SK-N-SH (cell line): Measurements from ENCODE around the gene ORMDL3. TPM values are rescaled to one million over a fixed set of nuclear protein-coding genes. Genes with fewer than 3 reads are reported as not detected.

Experiments used
- CTCF ChIA-PET: fragments of 300-600, 350-600 bp; formaldehyde crosslinking; extraction: SDS; loops from one replicate; lab custom pipeline; 2021; lab: Yijun Ruan, JAX
- POLR2A ChIA-PET: fragments of 350-600 bp; sonication (Branson Sonifier 250); formaldehyde crosslinking; extraction: SDS; loops from one replicate; lab custom pipeline; 2020; ENCODE audit warnings: antibody characterized with exemption, inconsistent platforms; lab: Yijun Ruan, JAX
- DNase-seq: peaks from one replicate; pipeline ENCODE4 v3.0.0; 2012
- H2AFZ ChIP-seq: fragments of 200-600 bp; sonication (generic); 2 replicates; pipeline ENCODE4 v1.8.1; 2016; ENCODE audit warnings: antibody characterized with exemption, mild to moderate bottlenecking, low read depth
- H3F3A ChIP-seq: fragments of 200-600 bp; sonication (generic); replicated peaks from 2 replicates; pipeline ENCODE3; 2016; ENCODE audit warnings: antibody characterized with exemption, mild to moderate bottlenecking; ENCODE audit not compliant: insufficient read depth
- H3K27ac ChIP-seq, 2 experiments: fragments of 200-500 bp in 1 of 2; fragments of 200-600 bp in 1 of 2; sonication (Bioruptor generic) in 1 of 2; sonication (generic), shearing (Covaris generic) in 1 of 2; 2 replicates each; pipeline versions ENCODE4 v1.5.1 to v1.6.1; 2014 to 2016; ENCODE audit warnings: low read depth in 2 of 2, inconsistent platforms in 1 of 2, low read length in 1 of 2, mild to moderate bottlenecking in 1 of 2, mixed read lengths in 1 of 2
- H3K27me3 ChIP-seq: fragments of 200-600 bp; sonication (generic), shearing (Covaris generic); 2 replicates; pipeline ENCODE4 v1.6.1; 2016; ENCODE audit warnings: mixed run types; ENCODE audit not compliant: insufficient read depth
- H3K36me3 ChIP-seq, 2 experiments: fragments of 200-500 bp in 1 of 2; fragments of 200-600 bp in 1 of 2; sonication (Bioruptor generic) in 1 of 2; sonication (generic) in 1 of 2; replicated peaks in 1 of 2; 2 replicates each; pipeline versions ENCODE3 to v1.5.1; 2014 to 2016; ENCODE audit warnings: low read length in 1 of 2, mild to moderate bottlenecking in 1 of 2; ENCODE audit not compliant: insufficient read depth in 2 of 2, control insufficient read depth in 1 of 2
- H3K4me1 ChIP-seq, 2 experiments: fragments of 200-500 bp in 1 of 2; fragments of 200-600 bp in 1 of 2; sonication (Bioruptor generic) in 1 of 2; sonication (generic), shearing (Covaris generic) in 1 of 2; 2 replicates each; pipeline versions ENCODE4 v1.5.1 to v1.6.1; 2014 to 2016; ENCODE audit warnings: low read depth in 1 of 2, low read length in 1 of 2, mixed run types in 1 of 2; ENCODE audit not compliant: insufficient read depth in 2 of 2, control insufficient read depth in 1 of 2
- H3K4me2 ChIP-seq: fragments of 200-600 bp; sonication (generic), shearing (Covaris generic); 2 replicates; pipeline ENCODE4 v1.6.1; 2017; ENCODE audit warnings: mixed run types
- H3K4me3 ChIP-seq, 2 experiments: fragments of 200-500 bp in 1 of 2; fragments of 200-600 bp in 1 of 2; sonication (Bioruptor generic) in 1 of 2; sonication (generic), shearing (Covaris generic) in 1 of 2; 2 replicates each; pipeline versions ENCODE4 v1.5.1 to v1.8.1; 2014 to 2016; ENCODE audit warnings: low read depth in 2 of 2, inconsistent platforms in 1 of 2, low read length in 1 of 2, mild to moderate bottlenecking in 1 of 2, mixed read lengths in 1 of 2, moderate library complexity in 1 of 2
- H3K79me2 ChIP-seq: fragments of 200-600 bp; sonication (generic); 2 replicates; pipeline ENCODE4 v1.8.1; 2017; ENCODE audit warnings: mild to moderate bottlenecking; ENCODE audit not compliant: insufficient read depth
- H3K9ac ChIP-seq: fragments of 200-600 bp; sonication (generic); 2 replicates; pipeline ENCODE4 v1.6.1; 2017; ENCODE audit warnings: mixed run types
- H3K9me2 ChIP-seq: fragments of 200-600 bp; sonication (generic); 2 replicates; pipeline ENCODE4 v1.6.1; 2017; ENCODE audit warnings: mixed run types
- H3K9me3 ChIP-seq: fragments of 200-600 bp; sonication (generic); 2 replicates; pipeline ENCODE4 v1.6.1; 2017; ENCODE audit warnings: mixed run types, mild to moderate bottlenecking, moderate library complexity
- H4K20me1 ChIP-seq: fragments of 200-600 bp; sonication (generic); 2 replicates; pipeline ENCODE4 v1.6.1; 2017; ENCODE audit warnings: mild to moderate bottlenecking, mixed run types; ENCODE audit not compliant: insufficient read depth
- CHD2 ChIP-seq: fragments of 150-350 bp; IDR thresholded peaks from 2 replicates; pipeline ENCODE4 v1.6.1; 2018; ENCODE audit warnings: low read length; ENCODE audit not compliant: partially characterized antibody
- ELF1 ChIP-seq: IDR thresholded peaks from 2 replicates; pipeline ENCODE4 v1.4.0; 2012
- GATA2 ChIP-seq: sonication (generic); formaldehyde crosslinking; IDR thresholded peaks from 2 replicates; pipeline ENCODE4 v1.5.0; 2020; ENCODE audit warnings: mild to moderate bottlenecking, missing genetic modification reagents
- JUND ChIP-seq: IDR thresholded peaks from 2 replicates; pipeline ENCODE4 v1.4.0; 2012
- MEF2A ChIP-seq: IDR thresholded peaks from 2 replicates; pipeline ENCODE4 v1.4.0; 2012; ENCODE audit warnings: low read depth, borderline replicate concordance
- NRF1 ChIP-seq: IDR thresholded peaks from 2 replicates; pipeline ENCODE4 v1.6.1; 2012; ENCODE audit warnings: low read depth, mild to moderate bottlenecking, low read length
- POLR2AphosphoS5 ChIP-seq: IDR thresholded peaks from 2 replicates; pipeline ENCODE4 v1.6.1; 2012; ENCODE audit warnings: low read depth, low read length
- RFX5 ChIP-seq: IDR thresholded peaks from 2 replicates; pipeline ENCODE4 v1.6.1; 2012; ENCODE audit warnings: mild to moderate bottlenecking, improper control_type of control experiment, low read length
- SIN3A ChIP-seq: IDR thresholded peaks from 2 replicates; pipeline ENCODE4 v1.6.1; 2012; ENCODE audit warnings: low read depth, mild to moderate bottlenecking, low read length, moderate library complexity, borderline replicate concordance
- SMC3 ChIP-seq: IDR thresholded peaks from 2 replicates; pipeline ENCODE4 v1.6.1; 2012; ENCODE audit warnings: low read depth, low read length, improper control_type of control experiment
- TAF1 ChIP-seq: IDR thresholded peaks from 2 replicates; pipeline ENCODE4 v1.6.1; 2012; ENCODE audit warnings: low read depth, mild to moderate bottlenecking, low read length, moderate library complexity, borderline replicate concordance
- TCF12 ChIP-seq: IDR thresholded peaks from 2 replicates; pipeline ENCODE4 v1.4.0; 2012
- YY1 ChIP-seq: IDR thresholded peaks from 2 replicates; pipeline ENCODE4 v1.4.0; 2012; ENCODE audit warnings: low read depth, mild to moderate bottlenecking
- WGBS: methylation state at CpG from one replicate; pipeline ENCODE4 v1.1.6; 2017; ENCODE audit warnings: low lambda C conversion rate; 5-methylcytosine and 5-hydroxymethylcytosine counted together
- polyA plus RNA-seq, 3 experiments: library from polyadenylated mRNA; depleted of rRNA; stranded (reverse); fragments of >200 nt; gene quantifications; 2 replicates each; pipeline ENCODE4 v1.2.3, GENCODE V29; 2012
- TF ChIP-seq, protein P1 (sequence below): IDR thresholded peaks from 2 replicates; pipeline ENCODE4 v1.6.1; 2012; ENCODE audit warnings: mild to moderate bottlenecking, low read depth, low read length, moderate library complexity
- TF ChIP-seq, protein P2 (sequence below): fragments of 200-600 bp; sonication (generic); IDR thresholded peaks from 2 replicates; pipeline ENCODE4 v1.6.1; 2017; ENCODE audit warnings: antibody characterized with exemption, mild to moderate bottlenecking, moderate library complexity
- TF ChIP-seq, protein P3 (sequence below): IDR thresholded peaks from 2 replicates; pipeline ENCODE4 v1.4.0; 2012; ENCODE audit warnings: low read depth, borderline replicate concordance
- TF ChIP-seq, protein P4 (sequence below): IDR thresholded peaks from 2 replicates; pipeline ENCODE4 v1.4.0; 2012; ENCODE audit warnings: low read depth, borderline replicate concordance
- TF ChIP-seq, protein P5 (sequence below): fragments of 150-350 bp; IDR thresholded peaks from 2 replicates; pipeline ENCODE4 v1.6.1; 2017; ENCODE audit warnings: antibody characterized with exemption, low read length, low read depth, borderline replicate concordance
- TF ChIP-seq, protein P6 (sequence below): IDR thresholded peaks from 2 replicates; pipeline ENCODE4; 2012

The ORMDL3 gene
- polyA plus RNA-seq, 1 of the 3 experiments (the other 2 are of a cell fraction): 27.8 TPM

DNA sequence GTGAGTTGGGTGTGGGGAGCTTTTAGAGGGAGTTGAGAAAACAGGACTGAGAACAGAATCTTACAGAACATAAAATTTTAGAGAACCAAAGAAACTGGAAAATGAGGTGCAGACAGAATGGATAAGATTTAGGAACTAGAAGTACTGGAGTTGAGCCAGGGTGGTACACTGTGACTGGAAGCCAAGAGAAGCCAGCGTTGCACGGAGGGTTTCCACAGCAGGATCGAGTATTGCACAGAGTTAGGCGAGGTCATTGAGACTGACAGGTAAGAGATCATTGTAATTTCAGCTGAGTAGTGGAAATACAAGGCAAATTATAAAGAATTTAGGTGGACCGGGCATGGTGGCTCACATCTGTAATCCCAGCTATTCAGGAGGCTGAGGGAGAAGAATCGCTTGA lies 42.0 kb upstream of the ORMDL3 start:
- TF ChIP-seq RFX5 (no peak), TCF12 (no peak), NRF1 (no peak), JUND (no peak), TAF1 (no peak), CHD2 (no peak), GATA2 (CRISPR knock-in tag) (no peak), YY1 (no peak), ELF1 (no peak), SMC3 (no peak), MEF2A (no peak), SIN3A (no peak), POLR2AphosphoS5 (no peak)
- TF ChIP-seq, protein P1, sequence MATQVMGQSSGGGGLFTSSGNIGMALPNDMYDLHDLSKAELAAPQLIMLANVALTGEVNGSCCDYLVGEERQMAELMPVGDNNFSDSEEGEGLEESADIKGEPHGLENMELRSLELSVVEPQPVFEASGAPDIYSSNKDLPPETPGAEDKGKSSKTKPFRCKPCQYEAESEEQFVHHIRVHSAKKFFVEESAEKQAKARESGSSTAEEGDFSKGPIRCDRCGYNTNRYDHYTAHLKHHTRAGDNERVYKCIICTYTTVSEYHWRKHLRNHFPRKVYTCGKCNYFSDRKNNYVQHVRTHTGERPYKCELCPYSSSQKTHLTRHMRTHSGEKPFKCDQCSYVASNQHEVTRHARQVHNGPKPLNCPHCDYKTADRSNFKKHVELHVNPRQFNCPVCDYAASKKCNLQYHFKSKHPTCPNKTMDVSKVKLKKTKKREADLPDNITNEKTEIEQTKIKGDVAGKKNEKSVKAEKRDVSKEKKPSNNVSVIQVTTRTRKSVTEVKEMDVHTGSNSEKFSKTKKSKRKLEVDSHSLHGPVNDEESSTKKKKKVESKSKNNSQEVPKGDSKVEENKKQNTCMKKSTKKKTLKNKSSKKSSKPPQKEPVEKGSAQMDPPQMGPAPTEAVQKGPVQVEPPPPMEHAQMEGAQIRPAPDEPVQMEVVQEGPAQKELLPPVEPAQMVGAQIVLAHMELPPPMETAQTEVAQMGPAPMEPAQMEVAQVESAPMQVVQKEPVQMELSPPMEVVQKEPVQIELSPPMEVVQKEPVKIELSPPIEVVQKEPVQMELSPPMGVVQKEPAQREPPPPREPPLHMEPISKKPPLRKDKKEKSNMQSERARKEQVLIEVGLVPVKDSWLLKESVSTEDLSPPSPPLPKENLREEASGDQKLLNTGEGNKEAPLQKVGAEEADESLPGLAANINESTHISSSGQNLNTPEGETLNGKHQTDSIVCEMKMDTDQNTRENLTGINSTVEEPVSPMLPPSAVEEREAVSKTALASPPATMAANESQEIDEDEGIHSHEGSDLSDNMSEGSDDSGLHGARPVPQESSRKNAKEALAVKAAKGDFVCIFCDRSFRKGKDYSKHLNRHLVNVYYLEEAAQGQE: no peak
- TF ChIP-seq, protein P2, sequence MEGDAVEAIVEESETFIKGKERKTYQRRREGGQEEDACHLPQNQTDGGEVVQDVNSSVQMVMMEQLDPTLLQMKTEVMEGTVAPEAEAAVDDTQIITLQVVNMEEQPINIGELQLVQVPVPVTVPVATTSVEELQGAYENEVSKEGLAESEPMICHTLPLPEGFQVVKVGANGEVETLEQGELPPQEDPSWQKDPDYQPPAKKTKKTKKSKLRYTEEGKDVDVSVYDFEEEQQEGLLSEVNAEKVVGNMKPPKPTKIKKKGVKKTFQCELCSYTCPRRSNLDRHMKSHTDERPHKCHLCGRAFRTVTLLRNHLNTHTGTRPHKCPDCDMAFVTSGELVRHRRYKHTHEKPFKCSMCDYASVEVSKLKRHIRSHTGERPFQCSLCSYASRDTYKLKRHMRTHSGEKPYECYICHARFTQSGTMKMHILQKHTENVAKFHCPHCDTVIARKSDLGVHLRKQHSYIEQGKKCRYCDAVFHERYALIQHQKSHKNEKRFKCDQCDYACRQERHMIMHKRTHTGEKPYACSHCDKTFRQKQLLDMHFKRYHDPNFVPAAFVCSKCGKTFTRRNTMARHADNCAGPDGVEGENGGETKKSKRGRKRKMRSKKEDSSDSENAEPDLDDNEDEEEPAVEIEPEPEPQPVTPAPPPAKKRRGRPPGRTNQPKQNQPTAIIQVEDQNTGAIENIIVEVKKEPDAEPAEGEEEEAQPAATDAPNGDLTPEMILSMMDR: no peak
- TF ChIP-seq, protein P3, sequence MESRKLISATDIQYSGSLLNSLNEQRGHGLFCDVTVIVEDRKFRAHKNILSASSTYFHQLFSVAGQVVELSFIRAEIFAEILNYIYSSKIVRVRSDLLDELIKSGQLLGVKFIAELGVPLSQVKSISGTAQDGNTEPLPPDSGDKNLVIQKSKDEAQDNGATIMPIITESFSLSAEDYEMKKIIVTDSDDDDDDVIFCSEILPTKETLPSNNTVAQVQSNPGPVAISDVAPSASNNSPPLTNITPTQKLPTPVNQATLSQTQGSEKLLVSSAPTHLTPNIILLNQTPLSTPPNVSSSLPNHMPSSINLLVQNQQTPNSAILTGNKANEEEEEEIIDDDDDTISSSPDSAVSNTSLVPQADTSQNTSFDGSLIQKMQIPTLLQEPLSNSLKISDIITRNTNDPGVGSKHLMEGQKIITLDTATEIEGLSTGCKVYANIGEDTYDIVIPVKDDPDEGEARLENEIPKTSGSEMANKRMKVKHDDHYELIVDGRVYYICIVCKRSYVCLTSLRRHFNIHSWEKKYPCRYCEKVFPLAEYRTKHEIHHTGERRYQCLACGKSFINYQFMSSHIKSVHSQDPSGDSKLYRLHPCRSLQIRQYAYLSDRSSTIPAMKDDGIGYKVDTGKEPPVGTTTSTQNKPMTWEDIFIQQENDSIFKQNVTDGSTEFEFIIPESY: no peak
- TF ChIP-seq, protein P4, sequence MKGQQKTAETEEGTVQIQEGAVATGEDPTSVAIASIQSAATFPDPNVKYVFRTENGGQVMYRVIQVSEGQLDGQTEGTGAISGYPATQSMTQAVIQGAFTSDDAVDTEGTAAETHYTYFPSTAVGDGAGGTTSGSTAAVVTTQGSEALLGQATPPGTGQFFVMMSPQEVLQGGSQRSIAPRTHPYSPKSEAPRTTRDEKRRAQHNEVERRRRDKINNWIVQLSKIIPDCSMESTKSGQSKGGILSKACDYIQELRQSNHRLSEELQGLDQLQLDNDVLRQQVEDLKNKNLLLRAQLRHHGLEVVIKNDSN: no peak
- TF ChIP-seq, protein P5, sequence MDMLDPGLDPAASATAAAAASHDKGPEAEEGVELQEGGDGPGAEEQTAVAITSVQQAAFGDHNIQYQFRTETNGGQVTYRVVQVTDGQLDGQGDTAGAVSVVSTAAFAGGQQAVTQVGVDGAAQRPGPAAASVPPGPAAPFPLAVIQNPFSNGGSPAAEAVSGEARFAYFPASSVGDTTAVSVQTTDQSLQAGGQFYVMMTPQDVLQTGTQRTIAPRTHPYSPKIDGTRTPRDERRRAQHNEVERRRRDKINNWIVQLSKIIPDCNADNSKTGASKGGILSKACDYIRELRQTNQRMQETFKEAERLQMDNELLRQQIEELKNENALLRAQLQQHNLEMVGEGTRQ: no peak
- TF ChIP-seq, protein P6, sequence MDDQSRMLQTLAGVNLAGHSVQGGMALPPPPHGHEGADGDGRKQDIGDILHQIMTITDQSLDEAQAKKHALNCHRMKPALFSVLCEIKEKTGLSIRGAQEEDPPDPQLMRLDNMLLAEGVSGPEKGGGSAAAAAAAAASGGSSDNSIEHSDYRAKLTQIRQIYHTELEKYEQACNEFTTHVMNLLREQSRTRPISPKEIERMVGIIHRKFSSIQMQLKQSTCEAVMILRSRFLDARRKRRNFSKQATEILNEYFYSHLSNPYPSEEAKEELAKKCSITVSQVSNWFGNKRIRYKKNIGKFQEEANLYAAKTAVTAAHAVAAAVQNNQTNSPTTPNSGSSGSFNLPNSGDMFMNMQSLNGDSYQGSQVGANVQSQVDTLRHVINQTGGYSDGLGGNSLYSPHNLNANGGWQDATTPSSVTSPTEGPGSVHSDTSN: no peak
- TF ChIP-seq, all 33 proteins: peak for 0
- no peaks in the 10 kb centered on the region for H3K27me3 ChIP-seq
- no peak overlapping the region for H3K4me2 ChIP-seq
- H3K9me3 ChIP-seq: no peaks in the 10 kb centered on the region
- H4K20me1 ChIP-seq: no peaks in the 10 kb centered on the region
- H3F3A ChIP-seq: no peaks in the 10 kb centered on the region
- no peak for DNase-seq
- no peaks in the 10 kb centered on the region for H3K36me3 ChIP-seq
- ChIA-PET POLR2A (no interaction called here), CTCF (interaction anchor here (0.8 to 6.2 kb wide), 5 partner anchors 10 to 58 kb away, joined by 3 to 29 read pairs (median 3); partner anchors contain the start of gene PSMD3)
- no peak overlapping the region for H2AFZ ChIP-seq
- no peaks in the 10 kb centered on the region for H3K79me2 ChIP-seq
- H3K9ac ChIP-seq: no peak overlapping the region
- H3K4me3 ChIP-seq: no peak overlapping the region
- H3K4me1 ChIP-seq: peaks cover 0 to 6% of the 10 kb centered on the region in 2 experiments; a peak in 1 of 4 replicates
- WGBS: 51% methylated on average over 6 of the region's 6 CpGs
- no peaks in the 10 kb centered on the region for H3K9me2 ChIP-seq
- no peak overlapping the region for H3K27ac ChIP-seq
